ENCODE data around the gene CACNA1C.
A peak's percentile ranks its signal among the peaks of the same experiment; 100 is the strongest.

CACNA1C gene

DNA sequence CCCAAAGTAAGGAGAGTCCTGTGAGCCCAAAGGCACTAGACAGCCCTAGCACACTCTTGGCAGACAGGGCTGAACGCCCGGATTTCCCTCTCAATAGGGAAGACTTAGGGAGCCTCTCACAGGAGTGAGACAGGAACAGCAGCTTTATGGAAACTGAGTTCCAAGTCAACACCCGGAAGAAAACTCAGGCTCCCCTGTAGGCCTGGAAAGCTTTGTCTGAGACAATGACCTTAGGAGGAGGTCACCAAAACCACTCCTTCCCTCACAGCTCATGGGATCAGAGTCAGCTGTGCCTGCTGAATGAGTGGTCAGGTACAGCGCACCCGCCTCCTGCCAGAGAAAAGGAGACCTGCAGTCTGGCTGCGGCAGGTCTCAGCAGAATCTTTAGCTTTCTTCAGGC lies 229.5 kb downstream of the CACNA1C start:
- no peak for DNase-seq (ENCODE audit: low spot score)

DNA sequence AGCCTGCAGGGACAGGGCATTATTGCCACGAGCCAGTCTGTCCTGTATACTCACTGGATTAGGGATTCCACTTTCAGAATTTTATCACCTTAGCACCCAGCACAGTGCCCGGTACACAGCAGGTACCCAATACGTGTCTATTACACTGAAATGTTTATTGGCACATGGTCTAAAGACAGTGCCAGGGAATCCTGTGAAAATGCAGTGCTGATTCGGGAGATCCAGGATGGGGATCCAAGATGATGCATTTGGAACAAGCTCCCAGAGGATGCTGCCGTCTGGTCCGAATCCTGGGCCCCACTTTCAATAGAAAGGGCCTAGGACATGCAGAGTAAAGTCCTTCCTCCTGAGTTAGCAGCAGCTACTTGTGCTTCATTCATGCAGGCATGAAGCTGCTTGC lies 230.7 kb downstream of the CACNA1C start:
- no peak for DNase-seq (ENCODE audit: low spot score)

DNA sequence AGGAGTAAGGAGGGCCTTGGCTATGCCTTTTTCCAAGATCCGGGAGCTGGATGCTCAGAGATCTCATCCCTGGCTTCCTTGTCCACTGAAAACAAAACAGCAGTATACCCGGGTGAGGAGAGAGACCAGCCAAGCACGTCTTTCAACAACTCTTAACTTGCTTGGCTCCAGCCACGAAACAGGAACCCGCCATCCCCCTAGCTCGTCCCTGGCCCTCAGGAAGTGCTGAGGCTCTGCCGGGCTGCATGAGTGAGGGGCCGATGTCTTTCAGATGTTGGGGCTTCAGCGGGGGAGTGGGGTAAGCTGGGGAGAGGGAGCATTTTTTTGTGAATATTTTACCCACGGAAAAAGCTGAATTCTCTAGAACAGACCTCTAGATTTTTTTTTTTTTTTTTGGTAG lies 231.1 kb downstream of the CACNA1C start:
- DNase-seq (ENCODE audit: low spot score): no peak

DNA sequence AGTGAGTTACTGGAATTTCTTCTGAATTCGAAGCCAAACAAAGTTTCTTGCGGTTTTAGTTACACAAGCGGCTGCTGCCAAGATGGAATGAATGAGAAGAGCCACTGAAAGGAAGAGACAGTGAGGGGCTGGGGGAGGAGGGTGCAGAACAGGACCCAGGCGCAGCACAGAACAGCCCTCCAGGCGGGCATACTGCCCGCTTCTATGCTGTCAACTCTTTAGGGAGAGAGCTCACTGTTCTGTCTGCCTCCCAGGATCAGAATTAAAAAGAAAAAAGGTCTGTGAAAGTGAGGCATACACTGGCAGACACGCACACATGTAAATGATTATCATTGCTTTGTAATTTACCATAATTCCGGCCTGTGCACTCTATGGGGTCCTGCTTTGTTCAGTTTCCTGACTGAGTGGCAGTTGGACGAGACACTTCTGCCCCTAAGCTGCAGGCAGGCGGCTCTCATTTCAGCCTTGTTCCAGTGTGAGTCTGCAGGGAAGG lies 231.6 kb downstream of the CACNA1C start:
- DNase-seq (ENCODE audit: low spot score): no peak

DNA sequence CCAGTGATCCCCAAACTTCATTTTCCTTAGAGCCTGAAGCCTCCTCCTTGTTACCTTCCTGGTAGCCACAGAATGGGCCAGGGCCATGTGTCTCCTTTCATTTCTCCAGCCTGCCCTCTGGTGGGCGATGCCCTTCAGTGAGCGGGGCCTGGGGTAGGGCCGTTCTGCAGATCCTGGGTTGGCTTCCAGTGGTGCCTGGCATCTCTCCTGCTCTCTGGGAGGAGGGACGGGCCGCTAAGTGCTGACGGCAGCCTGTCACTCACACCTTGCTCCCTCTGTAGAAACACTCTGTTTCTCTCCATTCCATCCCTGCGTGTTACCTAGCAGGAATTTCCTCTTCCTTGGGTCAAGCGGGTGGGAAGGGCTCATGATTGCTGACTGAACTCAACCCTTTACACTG lies 232.1 kb downstream of the CACNA1C start:
- DNase-seq (ENCODE audit: low spot score): peak; percentile 28

DNA sequence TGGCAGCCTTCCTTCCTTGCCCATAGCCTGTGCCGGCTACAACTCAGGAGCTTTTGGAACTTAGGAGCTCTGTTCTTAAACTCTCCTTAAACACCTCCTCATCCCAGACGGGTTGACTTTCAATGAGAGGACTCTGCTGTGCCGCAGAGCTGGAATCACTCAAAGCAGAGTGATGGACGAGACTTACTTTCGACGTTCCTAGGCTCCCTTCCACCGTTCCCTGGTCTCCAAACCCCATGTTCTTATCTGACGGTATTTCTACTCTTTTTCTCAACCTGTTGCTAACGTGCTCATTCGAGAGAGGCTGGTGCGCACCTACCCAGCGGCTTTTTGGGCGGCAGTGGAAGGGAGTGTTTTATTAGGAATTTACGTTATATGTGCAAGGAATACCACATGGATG lies 232.7 kb downstream of the CACNA1C start:
- DNase-seq (ENCODE audit: low spot score): no peak

DNA sequence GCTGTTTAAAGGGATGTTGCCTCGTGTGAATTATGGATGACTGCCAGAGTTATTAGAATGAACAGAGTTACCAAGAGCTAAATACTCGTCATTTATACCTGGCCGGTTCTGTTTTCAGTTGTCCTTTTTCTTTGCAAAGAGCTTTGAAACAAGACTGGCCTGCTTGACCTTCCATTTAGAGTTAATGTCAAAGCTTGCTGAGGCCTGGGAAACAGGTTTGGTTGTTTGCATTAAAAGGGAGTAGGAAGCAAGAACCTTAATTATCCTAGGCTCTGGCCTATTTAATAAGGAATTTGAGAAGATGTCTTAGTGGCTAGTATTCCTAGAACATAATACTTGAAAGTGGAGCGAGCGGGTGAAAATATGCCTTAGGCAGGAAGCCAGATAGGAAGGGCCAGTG lies 233.3 kb downstream of the CACNA1C start:
- no peak for DNase-seq (ENCODE audit: low spot score)

DNA sequence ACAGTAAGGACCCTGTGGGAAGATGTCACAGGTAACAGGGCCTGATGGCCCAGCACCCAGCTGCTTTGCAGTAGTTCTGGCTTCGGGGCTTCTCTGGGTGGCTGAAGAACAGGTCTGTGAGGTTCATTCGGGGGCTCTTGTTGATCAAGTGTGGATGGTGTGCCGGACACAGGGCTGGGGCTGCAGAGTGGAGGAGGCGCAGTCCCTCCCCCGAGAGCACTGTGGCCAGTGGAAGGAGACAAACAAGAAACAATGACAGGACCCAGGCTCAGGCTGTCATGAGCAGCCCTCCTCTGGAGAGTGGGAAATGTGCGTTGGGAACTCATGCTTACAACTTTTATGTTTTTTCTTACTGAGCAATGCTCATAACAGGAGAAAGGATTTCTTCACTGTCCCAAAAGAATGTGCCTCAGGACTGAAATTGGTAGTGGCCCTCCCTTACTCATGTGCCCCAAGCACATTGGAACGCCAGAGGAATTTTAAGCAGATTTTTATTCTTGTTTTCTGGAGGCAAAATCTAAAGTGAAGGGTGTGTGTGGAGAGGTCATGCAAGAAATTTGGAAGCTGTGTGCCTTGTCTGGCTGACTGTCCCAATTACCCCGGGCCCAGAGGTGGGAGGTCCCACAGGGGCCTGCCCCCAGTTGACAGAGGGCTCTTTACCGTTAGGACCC lies 233.8 kb downstream of the CACNA1C start:
- no peak for DNase-seq (ENCODE audit: low spot score)

DNA sequence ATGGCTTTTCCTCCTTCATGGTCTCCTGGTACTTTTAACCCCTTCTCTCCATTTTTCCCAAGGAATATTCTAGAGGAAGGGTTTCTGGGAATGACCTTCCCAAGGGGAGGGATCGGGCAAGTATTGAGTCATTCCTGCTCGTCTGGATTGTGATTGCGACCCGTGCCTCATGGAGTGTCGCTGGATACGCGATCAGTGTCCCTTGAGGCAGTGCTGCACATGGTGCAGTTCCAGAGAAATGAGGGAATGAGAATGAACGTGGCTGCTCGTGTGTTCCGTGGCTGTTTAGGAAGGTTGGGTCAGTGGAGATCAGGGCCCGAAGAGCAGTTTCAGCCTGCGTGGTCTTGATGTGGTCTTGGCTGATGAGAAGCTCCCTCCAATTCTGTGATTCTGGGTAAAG lies 234.4 kb downstream of the CACNA1C start:
- no peak for DNase-seq (ENCODE audit: low spot score)

DNA sequence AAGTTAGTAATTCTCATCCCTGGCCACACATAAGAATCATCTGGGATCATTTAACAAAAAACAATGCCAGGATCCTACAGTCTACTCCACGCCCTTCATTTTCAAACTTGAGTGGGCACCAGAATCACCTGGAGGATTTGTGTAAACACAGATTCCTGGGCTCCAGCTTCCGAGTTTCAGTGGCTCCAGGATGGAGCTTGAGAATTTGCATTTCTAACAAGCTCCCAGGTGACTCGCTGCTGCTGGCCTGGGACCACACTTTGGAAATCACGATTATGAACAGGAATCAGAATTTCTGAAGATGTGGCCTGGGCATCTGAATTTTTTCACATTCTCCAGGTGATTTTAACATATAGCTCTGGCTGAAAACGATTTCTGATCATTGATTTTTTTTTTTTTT lies 234.8 kb downstream of the CACNA1C start:
- DNase-seq (ENCODE audit: low spot score): no peak

DNA sequence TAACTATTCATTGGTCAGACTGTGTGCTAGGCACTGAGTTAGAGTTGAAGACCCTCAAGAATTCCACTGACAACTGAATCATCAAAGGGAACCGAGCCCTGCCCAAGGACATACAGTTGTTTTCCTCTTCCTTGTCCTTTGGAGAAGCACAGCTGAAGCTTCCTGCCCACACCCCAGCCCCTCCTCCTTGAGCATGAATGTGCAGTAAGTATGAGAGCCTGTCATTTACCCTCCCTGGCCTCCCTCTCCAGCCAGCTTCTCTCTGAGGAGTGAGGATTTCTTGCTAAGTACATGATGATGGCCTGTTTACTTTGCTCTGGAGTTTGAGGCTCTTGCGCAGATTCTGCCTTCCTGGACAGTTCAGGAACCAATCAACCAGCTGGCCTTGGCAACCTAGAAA lies 235.2 kb downstream of the CACNA1C start:
- DNase-seq (ENCODE audit: low spot score): no peak

DNA sequence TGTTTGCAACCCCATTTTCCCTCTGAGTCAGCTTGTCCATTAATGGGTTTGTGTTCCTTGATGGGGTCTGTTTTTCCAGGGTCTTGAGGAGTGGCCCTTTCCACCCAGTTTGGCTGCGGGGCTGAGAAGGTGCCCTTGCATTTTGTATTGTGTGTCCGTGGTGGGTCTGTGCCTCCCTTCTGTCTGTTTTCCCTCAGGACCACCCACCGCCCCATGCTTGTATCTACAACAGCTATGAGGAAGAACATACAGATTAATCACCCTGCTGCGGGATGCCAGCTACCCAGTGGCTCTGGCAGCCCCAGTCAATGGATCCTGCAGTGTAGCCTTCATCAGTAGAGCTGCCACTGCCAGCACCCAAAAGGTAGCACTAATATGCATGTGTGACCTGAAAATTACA lies 235.7 kb downstream of the CACNA1C start:
- DNase-seq (ENCODE audit: low spot score): no peak

DNA sequence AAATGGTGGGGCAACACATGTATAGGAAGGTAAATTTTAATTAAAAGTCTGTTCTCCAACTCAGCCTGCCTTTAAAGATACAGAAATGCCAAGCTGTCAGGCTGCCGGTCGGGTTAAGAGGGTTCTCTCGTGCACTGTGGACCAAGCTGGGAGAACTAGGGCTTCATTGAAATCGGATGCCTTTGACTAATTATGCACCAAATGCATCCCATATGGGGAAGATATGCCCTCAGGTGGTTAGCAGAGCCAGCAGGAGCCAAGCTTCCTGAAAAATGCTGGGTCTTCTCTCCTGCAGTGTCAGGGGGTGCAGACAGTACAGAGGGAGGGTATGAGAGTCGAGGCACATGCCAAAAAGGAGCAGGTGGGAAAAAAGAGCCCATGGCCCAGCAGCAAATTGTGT lies 236.1 kb downstream of the CACNA1C start:
- no peak for DNase-seq (ENCODE audit: low spot score)

DNA sequence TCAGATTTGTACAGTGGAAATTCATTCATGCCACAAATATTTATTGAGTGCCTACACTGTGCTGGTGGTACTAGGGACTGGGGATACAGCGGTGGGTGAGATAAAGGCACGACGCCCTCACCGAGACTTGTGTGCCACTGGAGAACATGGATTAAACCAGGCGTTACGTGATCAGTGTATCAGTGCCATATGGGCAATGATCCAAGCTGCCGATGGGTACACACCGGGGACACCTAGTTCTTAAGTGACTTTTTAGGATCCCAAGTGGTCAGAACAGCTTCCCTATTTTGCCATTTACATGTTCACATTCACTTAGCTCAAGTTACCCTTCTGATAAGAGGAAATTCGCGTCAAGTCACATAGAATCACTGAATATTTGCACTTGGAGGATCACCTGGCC lies 236.7 kb downstream of the CACNA1C start:
- DNase-seq (ENCODE audit: low spot score): no peak

DNA sequence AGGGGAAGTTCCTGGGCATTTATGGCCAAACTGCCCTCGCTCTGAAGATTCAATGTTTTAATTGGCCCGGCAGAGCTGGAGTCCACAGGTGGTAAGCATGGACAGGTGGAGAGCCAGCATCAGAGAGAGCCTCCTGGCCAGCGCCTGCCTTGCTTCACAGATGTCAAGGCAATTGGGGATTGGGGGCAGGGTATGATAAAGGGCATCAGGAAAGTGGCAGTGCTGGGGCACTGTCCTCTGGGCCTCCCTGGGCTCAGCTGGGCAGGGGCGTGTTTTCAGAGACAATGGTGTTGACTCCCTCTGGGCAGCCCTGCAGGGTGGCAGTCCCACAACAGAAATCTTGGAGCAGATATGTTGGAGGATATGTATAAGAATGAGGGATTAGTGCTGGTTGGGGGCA lies 237.3 kb downstream of the CACNA1C start:
- DNase-seq (ENCODE audit: low spot score): no peak

DNA sequence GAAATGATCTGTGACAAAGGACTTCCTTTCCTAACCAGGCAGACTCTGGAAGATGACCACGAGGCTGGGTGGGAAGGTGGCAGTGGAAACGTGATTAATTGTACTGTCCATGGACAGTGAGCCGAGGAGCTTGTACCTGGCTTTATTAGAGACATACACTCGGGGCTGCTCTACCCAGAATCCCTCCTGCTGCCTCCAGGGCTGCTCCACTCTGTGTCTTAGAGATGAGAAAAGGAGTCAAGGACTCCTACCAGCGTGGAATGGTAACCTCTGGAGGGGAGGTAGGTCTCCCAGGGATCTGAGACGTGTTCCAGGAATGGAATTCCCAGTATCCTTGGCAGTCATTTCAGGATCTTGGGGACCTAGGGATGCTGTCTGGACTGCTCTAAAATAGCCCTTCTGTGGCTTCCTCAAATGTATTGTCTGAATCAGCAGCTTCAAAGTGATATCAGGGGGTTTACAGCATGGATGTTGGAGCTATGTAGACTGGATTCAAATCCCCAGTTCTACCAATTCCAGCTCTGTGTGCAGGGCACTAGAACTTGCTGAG lies 237.8 kb downstream of the CACNA1C start:
- DNase-seq (ENCODE audit: low spot score): no peak

DNA sequence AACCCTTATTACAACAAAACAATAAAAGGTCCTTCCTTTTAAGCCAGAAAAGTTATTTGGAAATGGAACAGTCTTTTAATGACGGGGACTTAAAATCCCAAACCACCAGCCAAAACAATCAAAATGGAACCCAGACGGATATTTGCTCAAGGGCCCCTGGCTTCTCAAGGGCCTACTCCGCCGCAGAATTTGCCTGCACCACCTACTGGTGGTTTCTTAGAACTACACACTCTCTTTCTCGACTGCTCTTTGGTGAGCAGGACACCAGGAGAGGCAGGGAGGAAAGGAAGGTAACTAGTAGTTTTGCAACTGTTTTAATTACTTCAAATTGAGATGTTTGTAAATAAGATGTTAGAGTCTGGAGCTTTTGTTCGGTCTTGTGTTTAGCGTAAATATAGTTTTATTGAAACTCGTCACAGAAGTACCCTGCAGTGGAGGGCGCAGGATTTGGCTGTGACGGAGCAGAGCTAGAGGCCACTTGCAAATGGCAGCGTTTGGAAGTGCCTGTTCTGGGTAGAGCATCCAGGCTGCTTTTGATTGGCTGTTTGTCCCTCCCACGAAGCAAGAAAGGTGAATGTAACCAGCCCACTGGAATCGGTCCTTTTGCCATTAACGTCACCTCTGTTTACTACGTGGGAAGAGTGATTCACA lies 238.5 kb downstream of the CACNA1C start:
- DNase-seq (ENCODE audit: low spot score): peak; percentile 56

DNA sequence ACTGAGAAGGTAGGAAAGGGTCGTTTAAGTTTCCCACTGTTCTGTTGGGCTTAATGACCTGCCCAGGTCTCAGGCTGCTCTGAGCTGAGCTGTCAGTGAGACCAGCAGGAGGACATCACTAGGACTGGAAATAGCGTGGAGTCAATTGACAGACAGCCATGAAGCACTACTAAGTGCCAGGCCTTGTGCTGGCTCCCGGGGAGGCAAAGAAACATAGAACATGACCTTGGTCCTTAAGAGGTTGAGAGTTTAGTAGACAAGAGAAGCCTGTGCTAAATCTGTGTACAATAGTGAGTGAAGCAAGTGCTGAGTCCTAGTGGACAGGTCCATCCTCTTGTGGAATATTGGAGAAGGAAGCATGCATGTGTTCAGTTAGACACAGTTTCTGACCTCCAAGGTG lies 239.2 kb downstream of the CACNA1C start:
- no peak for DNase-seq (ENCODE audit: low spot score)

DNA sequence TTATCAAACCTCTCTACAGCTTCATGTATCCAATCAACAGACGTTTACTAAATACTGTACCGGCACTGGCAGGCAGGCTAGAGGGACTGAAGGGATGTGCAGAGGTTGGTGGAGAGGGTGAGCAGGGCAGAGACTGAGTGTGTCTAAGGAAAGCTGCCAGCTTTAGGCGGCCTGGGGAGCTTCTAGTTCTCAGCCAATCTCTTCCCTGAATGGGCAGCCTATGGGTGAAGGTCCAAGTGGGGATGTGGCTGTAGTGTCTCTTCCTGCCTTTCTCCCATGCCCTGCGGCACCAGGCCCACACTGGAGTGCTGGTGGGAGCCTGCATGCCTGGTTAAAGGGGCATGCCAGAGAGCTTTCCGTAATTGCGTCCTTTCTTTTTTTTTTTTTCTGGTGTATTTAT lies 239.8 kb downstream of the CACNA1C start:
- DNase-seq (ENCODE audit: low spot score): no peak

DNA sequence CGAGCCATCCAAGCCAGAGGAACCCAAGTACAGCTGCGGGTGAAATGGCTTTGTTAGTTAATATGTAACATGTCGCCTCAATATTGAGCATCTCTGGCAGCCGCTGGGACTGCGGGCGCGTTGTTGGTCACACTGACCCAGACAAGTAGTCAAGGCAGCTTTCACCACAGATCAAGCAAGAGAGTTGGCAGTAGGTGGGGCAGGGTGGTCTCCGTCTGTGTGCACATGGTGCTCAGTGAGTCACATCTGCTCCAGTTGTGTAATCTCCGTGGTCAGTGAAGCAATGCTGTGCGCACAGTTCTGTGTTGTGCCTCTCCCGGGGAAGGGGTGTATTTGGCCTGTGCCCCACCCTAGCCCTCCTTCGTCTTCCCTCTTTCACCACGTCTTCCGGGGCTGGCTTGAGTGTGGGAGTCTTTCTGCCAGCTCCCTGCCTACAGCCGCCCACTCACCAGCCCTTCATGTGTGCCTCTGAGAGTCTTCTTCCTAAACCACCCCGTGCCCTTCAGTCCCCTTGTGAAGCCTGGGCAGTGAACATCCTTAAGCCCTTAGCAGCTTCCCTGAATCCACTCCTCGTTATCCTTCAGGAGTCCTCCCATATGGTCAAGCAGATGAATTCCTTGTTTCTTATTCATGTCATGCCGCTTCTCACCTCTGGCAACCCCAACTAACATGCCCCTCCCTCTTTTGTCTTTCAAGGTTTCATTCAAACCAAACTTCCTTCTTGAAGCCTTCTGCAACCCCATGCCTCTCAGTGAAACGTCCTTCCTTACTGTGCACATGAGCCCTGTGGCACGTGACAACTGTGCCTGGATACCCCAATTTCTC lies 242.1 kb downstream of the CACNA1C start:
- no peak for DNase-seq (ENCODE audit: low spot score)

DNA sequence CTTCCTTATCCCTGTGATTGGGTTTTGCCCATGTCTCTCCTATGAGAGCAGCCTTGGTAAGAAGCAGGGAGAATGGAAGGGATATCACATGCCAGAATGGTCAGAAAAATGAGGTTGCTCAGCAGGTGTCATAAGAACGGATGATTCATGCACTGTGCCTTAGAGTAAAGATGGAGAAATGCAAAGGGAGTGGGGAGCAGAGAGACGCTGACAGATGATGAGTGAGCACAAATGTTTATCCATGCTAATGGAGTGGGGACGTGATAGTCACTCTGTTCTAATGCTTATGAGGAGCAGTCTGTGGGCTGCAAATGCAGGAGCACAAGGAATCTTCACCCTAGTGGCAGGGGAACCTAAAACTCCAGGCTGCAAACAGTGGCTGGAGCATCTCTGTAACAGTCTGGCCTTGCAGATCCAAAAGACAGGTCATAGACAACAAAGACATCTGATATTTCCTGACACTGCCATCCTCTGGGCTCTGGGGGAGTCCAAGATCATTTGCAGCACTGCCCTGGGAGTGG lies 243.2 kb downstream of the CACNA1C start:
- no peak for DNase-seq (ENCODE audit: low spot score)

DNA sequence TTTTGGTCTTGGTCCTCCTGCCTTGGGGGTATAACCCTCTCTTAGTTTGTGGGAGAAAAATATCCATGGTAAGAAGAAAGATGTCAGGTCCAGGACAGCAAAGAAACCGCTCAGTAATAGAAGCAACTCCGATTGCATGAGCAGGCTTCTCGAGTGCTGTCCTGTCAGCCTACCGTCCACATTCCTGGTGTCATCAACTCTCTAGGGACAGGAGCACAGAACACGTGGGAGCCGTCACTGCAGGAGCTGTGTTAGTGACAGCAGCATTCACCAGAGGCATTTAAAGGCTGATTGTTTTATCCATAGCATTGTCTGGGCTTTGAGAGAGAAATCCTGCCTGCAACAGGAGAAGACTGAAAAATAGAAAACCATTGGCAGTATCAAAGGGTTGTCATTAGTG lies 244.2 kb downstream of the CACNA1C start:
- no peak for DNase-seq (ENCODE audit: low spot score)

DNA sequence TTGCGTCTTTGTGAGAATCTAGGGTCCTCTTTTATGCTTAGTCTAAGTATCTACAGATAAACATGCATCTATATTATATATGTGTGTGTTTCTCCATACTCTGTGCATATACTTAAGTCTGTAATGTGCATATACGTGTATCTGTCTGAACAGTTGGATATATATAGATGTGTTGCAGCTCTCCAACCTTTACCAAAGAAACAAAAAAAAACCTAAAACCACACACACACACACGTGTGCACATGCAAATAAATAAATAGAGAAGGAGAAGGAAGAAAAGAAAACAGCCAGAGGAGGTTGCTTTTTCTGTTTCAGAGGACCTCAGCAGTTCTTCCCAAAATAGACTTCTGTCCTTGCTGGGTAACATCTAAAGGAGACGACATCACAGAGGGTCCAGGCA lies 244.9 kb downstream of the CACNA1C start:
- no peak for DNase-seq (ENCODE audit: low spot score)
